Measurements from ENCODE around the gene GBP5. TPM values are rescaled to one million over a fixed set of nuclear protein-coding genes. Genes with fewer than 3 reads are reported as not detected.

The GBP5 gene
- total and polyA plus RNA-seq, 4 donors: 0.78 to 3.8 (median 1.7) TPM

DNA sequence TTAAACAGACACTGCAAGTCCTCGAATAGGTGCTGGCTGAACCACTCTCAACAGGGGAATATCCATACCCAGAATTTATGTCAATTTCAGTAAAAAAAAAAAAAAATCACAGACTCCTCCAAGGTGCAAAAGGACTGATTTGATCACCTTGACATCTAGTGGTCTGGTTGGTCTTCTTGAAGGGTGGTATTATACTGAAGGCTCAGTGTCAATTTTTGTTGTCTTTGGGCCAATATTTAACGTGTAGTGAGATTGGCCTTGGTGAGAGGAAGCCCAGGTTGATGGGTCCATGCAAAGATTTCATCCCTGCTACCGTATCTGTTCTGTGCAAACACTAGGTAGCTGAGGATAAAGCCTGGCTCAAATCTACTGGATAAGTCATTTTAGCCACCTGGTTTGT, 4.0 kb upstream of the GBP5 start:
- no peaks in the 10 kb centered on the region for H3K27me3 ChIP-seq (ENCODE audit: control insufficient read depth in 4 of 4, insufficient read depth in 4 of 4, low read length in 3 of 4)
- H3K4me3 ChIP-seq (ENCODE audit: low read depth in 1 of 3, low read length in 3 of 3): no peak overlapping the region
- WGBS: 31% methylated on average over 3 of the region's 3 CpGs
- H3K36me3 ChIP-seq (ENCODE audit: control insufficient read depth in 4 of 4, insufficient read depth in 3 of 4, low read depth in 1 of 4, low read length in 3 of 4): no peaks in the 10 kb centered on the region
- TF ChIP-seq, protein P1, sequence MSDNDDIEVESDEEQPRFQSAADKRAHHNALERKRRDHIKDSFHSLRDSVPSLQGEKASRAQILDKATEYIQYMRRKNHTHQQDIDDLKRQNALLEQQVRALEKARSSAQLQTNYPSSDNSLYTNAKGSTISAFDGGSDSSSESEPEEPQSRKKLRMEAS (IDR thresholded peaks at IDR 0.05): no peak
- no peak for TF ChIP-seq YY1 (IDR thresholded peaks at IDR 0.05)
- TF ChIP-seq, protein P2, sequence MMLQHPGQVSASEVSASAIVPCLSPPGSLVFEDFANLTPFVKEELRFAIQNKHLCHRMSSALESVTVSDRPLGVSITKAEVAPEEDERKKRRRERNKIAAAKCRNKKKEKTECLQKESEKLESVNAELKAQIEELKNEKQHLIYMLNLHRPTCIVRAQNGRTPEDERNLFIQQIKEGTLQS (IDR thresholded peaks at IDR 0.05): no peak
- no peak for TF ChIP-seq NR2F2 (IDR thresholded peaks at IDR 0.05)
- no peak for TF ChIP-seq FOXA1 (IDR thresholded peaks at IDR 0.05)
- TF ChIP-seq EGR1 (IDR thresholded peaks at IDR 0.05; ENCODE audit: low read depth in 2 of 2): no peak
- TF ChIP-seq SP1 (IDR thresholded peaks at IDR 0.05): no peak
- peak in 1 of 2 donors; percentile 74 for TF ChIP-seq RAD21 (IDR thresholded peaks at IDR 0.05)
- TF ChIP-seq FOXA2 (IDR thresholded peaks at IDR 0.05): no peak
- TF ChIP-seq, protein P3, sequence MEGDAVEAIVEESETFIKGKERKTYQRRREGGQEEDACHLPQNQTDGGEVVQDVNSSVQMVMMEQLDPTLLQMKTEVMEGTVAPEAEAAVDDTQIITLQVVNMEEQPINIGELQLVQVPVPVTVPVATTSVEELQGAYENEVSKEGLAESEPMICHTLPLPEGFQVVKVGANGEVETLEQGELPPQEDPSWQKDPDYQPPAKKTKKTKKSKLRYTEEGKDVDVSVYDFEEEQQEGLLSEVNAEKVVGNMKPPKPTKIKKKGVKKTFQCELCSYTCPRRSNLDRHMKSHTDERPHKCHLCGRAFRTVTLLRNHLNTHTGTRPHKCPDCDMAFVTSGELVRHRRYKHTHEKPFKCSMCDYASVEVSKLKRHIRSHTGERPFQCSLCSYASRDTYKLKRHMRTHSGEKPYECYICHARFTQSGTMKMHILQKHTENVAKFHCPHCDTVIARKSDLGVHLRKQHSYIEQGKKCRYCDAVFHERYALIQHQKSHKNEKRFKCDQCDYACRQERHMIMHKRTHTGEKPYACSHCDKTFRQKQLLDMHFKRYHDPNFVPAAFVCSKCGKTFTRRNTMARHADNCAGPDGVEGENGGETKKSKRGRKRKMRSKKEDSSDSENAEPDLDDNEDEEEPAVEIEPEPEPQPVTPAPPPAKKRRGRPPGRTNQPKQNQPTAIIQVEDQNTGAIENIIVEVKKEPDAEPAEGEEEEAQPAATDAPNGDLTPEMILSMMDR (IDR thresholded peaks at IDR 0.05; ENCODE audit: low read depth, low read length, missing input control): peak; percentile 25
- no peak overlapping the region for H3K27ac ChIP-seq (ENCODE audit: low read depth in 1 of 2, low read length in 2 of 2)
- no peaks in the 10 kb centered on the region for H3K4me1 ChIP-seq (ENCODE audit: control insufficient read depth in 4 of 4, insufficient read depth in 4 of 4, low read length in 3 of 4)
- DNase-seq (ENCODE audit: low spot score): no peak
- H3K9me3 ChIP-seq (ENCODE audit: control insufficient read depth in 4 of 4, low read length in 3 of 4): no peaks in the 10 kb centered on the region
- no peak overlapping the region for H3K9ac ChIP-seq (ENCODE audit: low read depth in 1 of 2, low read length in 2 of 2)

DNA sequence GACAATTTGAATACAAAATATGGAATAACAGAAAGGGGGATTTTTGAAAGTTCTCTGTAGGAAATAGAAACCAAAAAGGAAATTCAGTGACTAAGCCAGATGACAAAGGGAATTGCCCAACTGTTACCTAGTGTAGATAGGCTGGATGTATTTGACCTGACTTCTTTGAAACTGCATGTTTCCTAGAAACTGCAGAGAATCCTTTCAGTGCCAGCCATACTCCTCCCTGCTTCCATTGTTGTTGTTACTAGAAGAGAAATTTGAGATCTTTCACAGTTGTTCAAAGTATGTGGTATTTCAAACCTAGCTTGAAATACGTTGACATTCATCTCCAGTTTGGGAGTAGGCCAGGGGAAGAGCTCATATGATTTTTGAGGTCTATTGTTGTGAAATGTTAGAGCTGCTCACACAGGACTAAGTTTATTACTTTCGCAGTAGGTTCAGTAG, 1.8 kb upstream of the GBP5 start:
- Histone ChIP-seq H3K4me1 (ENCODE audit: control insufficient read depth in 4 of 4, insufficient read depth in 4 of 4, low read length in 3 of 4) (no peaks in the 10 kb centered on the region), H3K27ac (ENCODE audit: low read depth in 1 of 2, low read length in 2 of 2) (peak overlapping the region in 1 of 2 donors; percentile 23), H3K9ac (ENCODE audit: low read depth in 1 of 2, low read length in 2 of 2) (no peak overlapping the region)

More for the DNA sequence above, 1.8 kb upstream of the GBP5 start:
- TF ChIP-seq JUND (IDR thresholded peaks at IDR 0.05) (no peak), FOXA1 (IDR thresholded peaks at IDR 0.05) (no peak), YY1 (IDR thresholded peaks at IDR 0.05) (peak; percentile 55), HNF4A (conservative IDR thresholded peaks at IDR 0.05) (peak in 1 of 2 donors; percentile 34), TAF1 (conservative IDR thresholded peaks at IDR 0.05) (no peak), NR2F2 (IDR thresholded peaks at IDR 0.05) (no peak), SP1 (IDR thresholded peaks at IDR 0.05) (no peak), RAD21 (IDR thresholded peaks at IDR 0.05) (peak in 1 of 2 donors; percentile 37), FOXA2 (IDR thresholded peaks at IDR 0.05) (no peak), RXRA (IDR thresholded peaks at IDR 0.05) (peak in 1 of 2 donors; percentile 42), HNF4G (IDR thresholded peaks at IDR 0.05) (no peak), EGR1 (IDR thresholded peaks at IDR 0.05; ENCODE audit: low read depth in 2 of 2) (no peak), GABPA (IDR thresholded peaks at IDR 0.05 in 1 of 2, conservative IDR thresholded peaks at IDR 0.05 in 1 of 2) (no peak)
- TF ChIP-seq, protein P1 (IDR thresholded peaks at IDR 0.05): no peak
- TF ChIP-seq, protein P3 (IDR thresholded peaks at IDR 0.05; ENCODE audit: low read depth, low read length, missing input control): no peak
- TF ChIP-seq, protein P2 (IDR thresholded peaks at IDR 0.05): no peak
- TF ChIP-seq, protein P4, sequence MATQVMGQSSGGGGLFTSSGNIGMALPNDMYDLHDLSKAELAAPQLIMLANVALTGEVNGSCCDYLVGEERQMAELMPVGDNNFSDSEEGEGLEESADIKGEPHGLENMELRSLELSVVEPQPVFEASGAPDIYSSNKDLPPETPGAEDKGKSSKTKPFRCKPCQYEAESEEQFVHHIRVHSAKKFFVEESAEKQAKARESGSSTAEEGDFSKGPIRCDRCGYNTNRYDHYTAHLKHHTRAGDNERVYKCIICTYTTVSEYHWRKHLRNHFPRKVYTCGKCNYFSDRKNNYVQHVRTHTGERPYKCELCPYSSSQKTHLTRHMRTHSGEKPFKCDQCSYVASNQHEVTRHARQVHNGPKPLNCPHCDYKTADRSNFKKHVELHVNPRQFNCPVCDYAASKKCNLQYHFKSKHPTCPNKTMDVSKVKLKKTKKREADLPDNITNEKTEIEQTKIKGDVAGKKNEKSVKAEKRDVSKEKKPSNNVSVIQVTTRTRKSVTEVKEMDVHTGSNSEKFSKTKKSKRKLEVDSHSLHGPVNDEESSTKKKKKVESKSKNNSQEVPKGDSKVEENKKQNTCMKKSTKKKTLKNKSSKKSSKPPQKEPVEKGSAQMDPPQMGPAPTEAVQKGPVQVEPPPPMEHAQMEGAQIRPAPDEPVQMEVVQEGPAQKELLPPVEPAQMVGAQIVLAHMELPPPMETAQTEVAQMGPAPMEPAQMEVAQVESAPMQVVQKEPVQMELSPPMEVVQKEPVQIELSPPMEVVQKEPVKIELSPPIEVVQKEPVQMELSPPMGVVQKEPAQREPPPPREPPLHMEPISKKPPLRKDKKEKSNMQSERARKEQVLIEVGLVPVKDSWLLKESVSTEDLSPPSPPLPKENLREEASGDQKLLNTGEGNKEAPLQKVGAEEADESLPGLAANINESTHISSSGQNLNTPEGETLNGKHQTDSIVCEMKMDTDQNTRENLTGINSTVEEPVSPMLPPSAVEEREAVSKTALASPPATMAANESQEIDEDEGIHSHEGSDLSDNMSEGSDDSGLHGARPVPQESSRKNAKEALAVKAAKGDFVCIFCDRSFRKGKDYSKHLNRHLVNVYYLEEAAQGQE (IDR thresholded peaks at IDR 0.05): peak; percentile 19
- TF ChIP-seq, protein P5, sequence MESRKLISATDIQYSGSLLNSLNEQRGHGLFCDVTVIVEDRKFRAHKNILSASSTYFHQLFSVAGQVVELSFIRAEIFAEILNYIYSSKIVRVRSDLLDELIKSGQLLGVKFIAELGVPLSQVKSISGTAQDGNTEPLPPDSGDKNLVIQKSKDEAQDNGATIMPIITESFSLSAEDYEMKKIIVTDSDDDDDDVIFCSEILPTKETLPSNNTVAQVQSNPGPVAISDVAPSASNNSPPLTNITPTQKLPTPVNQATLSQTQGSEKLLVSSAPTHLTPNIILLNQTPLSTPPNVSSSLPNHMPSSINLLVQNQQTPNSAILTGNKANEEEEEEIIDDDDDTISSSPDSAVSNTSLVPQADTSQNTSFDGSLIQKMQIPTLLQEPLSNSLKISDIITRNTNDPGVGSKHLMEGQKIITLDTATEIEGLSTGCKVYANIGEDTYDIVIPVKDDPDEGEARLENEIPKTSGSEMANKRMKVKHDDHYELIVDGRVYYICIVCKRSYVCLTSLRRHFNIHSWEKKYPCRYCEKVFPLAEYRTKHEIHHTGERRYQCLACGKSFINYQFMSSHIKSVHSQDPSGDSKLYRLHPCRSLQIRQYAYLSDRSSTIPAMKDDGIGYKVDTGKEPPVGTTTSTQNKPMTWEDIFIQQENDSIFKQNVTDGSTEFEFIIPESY (IDR thresholded peaks at IDR 0.05): no peak
- WGBS: 19% methylated on average over 2 of the region's 2 CpGs
- DNase-seq (ENCODE audit: low spot score): no peak
- H3K4me3 ChIP-seq (ENCODE audit: low read depth in 1 of 3, low read length in 3 of 3): no peak overlapping the region
- H3K27me3 ChIP-seq (ENCODE audit: control insufficient read depth in 4 of 4, insufficient read depth in 4 of 4, low read length in 3 of 4): no peaks in the 10 kb centered on the region
- H3K9me3 ChIP-seq (ENCODE audit: control insufficient read depth in 4 of 4, low read length in 3 of 4): no peaks in the 10 kb centered on the region
- no peaks in the 10 kb centered on the region for H3K36me3 ChIP-seq (ENCODE audit: control insufficient read depth in 4 of 4, insufficient read depth in 3 of 4, low read depth in 1 of 4, low read length in 3 of 4)
